HG02642 (cell line): ENCODE measurements around the gene NAPSA.
A peak's percentile ranks its signal among the peaks of the same experiment; 100 is the strongest.

Experiments used
- ATAC-seq: cut with Tn5 transposase; IDR thresholded peaks from one replicate; pipeline ENCODE4 v1.9.1; 2021; ENCODE audit warnings: mild to moderate bottlenecking; ENCODE audit not compliant: unreplicated experiment, poor library complexity

Gene NAPSA

DNA sequence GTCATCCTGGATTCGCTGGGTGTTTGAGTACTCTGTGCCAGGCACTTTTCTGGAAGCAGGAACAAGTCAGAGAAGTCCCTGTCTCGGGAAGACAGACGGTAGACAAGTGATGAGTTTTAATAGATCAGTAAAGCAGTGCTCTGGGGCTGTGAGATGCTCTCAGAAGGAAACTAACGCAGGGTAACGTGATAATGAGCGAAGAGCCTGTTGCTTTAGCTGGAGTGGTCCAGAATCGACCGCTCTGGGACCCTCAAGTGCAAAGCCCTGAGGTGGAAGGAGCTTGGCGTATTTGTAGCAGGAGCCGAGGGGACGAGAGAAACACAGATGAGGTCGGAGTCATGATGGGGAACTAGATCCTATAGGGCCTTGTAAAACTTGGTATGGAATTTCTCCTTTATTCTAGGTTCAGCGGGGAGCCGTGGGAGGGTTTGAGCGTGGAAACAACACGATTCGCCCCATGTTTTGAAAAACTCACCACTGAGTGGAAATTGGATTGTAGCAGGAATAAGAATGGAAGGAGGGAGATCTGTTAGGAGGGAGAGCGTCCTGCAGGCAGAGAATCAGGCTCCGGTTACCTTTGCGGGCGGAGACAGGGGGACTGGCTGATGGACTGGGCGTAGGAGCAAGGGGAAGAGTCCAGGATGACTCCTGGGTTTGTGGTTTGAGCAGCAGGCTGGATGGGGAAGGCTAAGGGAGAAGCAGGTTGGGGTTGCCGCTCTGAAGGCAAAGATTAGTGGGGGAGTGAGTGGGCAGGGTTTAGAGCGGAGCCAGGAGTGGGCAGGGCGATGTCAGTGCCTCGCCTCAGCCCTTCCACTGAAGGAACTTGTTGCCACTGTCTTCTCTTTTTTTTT is 19.5 kb upstream of the NAPSA start:
- ATAC-seq: no peak

DNA sequence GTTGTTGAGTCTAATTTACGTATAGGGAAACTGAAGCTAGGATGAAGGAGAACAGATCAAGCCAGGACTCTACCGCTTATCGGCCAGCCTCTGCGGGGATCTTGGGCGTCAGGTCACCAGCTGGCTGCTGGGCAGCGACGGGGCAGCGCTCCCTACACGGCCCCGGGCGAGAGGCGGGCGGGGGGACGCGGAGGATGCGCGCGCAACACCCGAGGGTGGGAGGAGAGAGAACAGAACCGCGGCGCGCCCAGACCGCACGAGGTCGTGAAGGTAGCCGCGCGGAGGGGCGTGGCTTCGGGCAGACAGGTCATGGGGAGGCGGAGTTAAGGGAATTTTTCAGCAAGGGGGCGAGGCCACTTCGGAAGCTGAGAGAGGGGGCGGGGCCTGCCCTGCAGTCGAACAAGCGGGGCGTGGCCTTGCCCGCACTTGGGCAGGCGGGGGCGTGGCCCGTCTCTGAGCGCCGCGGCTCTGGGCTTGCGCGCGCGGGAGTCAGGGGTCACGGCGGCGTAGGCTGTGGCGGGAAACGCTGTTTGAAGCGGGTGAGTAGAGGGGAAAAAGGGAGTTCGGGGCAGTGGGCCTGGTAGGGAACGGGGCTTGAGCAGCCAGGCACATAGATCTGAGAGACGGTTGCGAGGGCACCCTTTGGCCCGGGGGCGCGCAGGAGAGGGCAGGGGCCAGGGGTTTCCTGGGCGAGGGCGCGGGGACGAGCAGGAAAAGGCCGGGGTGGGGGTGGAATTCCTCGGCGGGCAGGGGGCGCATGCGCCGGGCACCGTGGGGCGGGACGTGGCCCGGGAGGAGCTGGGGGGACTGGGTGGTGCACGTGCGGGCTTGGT is 18.6 kb upstream of the NAPSA start, which contains the start of gene POLD1:
POLD1 (plus strand) TSS at position 496 of the 833 bp plus-strand sequence. CDS start 14,505 bp downstream, outside the sequence.
- ATAC-seq: peak; percentile 82

DNA sequence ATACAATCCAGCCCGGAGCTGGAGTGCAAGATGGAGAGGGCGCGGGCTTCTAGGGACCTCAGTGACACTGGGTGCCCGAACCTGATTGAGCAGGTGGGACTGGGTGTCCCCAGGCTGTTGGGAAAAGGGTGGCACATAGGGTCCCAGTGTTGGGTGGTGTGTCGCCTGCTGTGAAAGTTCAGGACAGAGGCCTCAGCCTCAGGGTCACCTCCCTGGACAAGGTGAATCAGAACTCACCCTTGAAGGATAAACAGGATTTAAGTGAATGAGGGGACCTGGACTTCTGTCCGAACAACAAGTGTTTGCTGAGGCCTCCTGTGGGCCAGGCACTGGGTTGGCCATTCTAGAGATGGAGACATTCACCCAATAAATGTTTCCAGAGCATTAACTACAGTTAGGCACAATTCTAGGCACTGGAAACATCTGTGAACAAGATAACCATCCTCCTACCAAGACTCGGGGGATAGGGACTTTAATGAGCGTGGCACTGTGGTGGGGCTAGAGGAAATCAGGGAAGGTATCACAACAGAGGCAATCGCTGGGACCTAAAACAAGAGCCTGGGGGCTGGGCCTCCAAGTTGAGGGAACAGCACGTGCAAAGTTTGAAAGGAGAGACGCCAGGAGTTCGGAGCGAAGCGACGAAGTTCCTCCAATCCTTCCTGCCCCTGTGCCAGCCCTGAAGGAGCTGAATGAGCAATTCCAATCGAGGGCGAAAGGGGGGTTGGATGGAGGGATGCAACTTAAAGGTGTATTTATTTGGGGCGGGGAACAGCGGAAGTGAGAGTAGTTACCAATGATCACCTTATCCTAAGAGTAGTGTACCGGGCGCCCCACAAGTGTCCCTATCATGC is 17.8 kb upstream of the NAPSA start:
- ATAC-seq: no peak

DNA sequence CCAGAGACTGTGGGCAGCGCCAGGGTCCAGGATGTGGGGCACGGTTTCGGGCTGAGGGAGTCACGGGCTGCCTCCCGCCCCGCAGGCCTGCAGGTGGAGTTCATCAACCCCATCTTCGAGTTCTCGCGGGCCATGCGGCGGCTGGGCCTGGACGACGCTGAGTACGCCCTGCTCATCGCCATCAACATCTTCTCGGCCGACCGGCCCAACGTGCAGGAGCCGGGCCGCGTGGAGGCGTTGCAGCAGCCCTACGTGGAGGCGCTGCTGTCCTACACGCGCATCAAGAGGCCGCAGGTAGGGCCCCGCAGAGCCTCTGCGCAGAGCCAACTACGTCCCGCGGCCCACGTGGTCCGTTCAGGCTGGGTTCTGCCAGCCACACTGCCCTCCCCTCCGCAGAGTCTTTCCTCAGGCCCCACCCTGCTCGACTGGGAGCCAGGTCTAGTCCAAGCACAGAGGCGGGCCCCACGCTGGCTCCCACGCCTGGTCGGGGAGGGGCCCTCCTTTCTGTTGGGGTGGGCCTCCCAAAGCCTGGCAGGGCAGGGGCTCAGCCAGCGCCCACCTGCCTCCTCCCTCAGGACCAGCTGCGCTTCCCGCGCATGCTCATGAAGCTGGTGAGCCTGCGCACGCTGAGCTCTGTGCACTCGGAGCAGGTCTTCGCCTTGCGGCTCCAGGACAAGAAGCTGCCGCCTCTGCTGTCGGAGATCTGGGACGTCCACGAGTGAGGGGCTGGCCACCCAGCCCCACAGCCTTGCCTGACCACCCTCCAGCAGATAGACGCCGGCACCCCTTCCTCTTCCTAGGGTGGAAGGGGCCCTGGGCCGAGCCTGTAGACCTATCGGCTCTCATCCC is 16.7 kb upstream of the NAPSA start:
- no peak for ATAC-seq

DNA sequence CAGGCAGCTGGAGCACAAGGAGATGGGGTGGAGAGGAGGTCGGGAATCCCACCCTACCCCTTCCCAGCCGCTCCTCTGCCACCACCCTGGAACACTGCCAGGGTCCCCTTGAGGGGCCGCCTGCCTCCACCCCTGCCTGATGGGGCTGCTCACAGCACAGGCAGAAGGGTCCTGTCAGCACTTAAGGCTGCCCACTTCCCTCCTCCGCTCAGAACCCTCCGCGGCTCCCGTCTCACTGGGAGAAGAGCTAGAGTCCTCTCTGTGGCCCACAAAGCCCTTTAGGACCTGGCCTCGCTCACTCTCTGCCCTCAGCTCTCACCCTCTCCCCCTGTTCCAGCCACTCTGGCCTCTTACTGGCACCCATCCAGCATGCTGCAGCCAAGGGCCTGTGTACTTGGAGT is 15.3 kb upstream of the NAPSA start:
- ATAC-seq: no peak

DNA sequence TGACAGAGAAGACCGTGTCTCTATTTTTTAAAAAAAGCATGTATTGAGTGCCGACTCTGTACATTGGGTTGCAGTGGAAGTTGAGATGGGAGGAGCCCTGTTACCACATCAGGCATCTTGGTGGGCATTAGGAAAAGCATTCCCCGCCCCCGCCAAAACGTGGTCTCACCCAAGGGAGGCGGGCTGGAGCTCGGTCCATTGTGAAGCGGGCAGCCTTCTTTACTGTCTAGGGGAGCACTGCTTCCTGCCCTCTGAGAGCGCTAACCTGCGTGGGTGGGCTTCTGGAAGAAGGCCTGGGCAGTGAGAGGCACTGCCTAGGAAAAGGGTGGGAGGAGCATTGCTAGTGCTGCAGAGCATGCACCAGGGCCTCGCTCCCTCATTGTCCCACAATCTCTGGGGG is 14.7 kb upstream of the NAPSA start:
- ATAC-seq: no peak

DNA sequence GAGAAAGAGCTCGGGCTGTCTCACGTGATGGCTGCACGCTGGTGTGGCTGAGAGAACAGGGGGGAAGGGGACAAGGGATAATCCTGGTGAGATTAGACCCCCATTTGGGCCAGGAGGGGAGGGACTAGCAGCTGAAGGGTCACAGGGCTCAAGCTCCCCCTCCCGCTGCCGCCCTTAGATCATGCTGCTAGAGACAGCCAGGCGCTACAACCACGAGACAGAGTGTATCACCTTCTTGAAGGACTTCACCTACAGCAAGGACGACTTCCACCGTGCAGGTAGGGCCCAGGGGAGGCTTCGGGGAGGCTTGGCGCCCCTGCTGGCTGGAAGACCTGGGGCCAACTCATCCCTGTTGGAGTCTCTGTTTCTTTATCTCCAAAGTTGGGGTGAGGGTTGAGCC is 14.2 kb upstream of the NAPSA start:
- no peak for ATAC-seq

DNA sequence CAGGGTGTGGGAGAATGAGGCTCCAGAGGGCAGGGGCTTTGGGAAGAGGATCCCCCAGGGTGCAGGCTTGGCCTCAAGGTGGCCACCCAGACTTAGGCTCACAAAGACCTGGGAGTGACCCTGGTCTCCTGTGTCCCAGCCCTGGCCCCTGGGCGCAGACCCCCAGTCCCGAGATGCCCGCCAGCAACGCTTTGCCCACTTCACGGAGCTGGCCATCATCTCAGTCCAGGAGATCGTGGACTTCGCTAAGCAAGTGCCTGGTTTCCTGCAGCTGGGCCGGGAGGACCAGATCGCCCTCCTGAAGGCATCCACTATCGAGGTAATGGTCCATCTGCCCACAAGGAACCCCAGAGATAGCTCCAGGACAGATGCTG is 13.4 kb upstream of the NAPSA start:
- ATAC-seq: no peak

DNA sequence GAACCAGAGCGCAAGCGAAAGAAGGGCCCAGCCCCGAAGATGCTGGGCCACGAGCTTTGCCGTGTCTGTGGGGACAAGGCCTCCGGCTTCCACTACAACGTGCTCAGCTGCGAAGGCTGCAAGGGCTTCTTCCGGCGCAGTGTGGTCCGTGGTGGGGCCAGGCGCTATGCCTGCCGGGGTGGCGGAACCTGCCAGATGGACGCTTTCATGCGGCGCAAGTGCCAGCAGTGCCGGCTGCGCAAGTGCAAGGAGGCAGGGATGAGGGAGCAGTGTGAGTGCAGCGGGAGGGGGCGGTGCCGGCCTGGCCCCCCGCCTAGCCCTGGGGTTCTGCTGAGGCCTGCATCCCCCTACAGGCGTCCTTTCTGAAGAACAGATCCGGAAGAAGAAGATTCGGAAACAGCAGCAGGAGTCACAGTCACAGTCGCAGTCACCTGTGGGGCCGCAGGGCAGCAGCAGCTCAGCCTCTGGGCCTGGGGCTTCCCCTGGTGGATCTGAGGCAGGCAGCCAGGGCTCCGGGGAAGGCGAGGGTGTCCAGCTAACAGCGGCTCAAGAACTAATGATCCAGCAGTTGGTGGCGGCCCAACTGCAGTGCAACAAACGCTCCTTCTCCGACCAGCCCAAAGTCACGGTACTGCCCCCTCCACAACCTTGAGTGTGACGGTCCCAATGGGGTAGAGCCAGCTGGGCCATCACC is 12.9 kb upstream of the NAPSA start:
- no peak for ATAC-seq

DNA sequence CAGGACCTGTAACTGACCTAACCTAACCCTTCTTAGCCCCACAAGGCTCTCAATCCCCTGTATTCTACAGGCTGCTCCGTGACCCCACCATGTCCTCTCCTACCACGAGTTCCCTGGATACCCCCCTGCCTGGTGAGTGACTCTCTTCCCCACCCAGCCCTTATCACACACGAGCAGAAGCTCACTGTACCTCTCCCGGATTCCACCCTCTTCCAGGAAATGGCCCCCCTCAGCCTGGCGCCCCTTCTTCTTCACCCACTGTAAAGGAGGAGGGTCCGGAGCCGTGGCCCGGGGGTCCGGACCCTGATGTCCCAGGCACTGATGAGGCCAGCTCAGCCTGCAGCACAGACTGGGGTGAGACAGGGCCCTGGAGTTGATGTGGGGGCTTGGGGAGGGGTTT is 12.1 kb upstream of the NAPSA start:
- ATAC-seq: no peak

DNA sequence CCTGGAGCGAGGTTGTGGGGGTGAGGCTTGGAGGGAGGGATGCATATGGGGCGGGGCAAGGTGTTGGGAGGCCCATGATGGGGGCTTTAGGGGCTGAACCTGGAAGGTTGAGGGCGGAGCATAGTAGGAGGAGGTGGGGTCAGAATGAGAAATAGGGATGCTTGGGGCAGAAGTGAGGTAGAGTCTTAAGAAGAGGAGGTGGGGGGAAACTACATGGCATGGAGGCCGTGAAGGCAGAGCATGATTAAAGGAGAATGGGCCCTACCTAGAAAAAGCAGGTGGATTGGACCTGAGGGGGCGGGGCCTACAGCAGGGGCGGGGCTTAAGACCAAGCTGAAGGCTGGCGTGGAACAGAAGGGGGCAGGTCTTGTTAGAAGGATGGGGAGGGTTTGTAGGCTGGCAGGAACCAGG is 11.6 kb upstream of the NAPSA start:
- peak; percentile 8 for ATAC-seq

DNA sequence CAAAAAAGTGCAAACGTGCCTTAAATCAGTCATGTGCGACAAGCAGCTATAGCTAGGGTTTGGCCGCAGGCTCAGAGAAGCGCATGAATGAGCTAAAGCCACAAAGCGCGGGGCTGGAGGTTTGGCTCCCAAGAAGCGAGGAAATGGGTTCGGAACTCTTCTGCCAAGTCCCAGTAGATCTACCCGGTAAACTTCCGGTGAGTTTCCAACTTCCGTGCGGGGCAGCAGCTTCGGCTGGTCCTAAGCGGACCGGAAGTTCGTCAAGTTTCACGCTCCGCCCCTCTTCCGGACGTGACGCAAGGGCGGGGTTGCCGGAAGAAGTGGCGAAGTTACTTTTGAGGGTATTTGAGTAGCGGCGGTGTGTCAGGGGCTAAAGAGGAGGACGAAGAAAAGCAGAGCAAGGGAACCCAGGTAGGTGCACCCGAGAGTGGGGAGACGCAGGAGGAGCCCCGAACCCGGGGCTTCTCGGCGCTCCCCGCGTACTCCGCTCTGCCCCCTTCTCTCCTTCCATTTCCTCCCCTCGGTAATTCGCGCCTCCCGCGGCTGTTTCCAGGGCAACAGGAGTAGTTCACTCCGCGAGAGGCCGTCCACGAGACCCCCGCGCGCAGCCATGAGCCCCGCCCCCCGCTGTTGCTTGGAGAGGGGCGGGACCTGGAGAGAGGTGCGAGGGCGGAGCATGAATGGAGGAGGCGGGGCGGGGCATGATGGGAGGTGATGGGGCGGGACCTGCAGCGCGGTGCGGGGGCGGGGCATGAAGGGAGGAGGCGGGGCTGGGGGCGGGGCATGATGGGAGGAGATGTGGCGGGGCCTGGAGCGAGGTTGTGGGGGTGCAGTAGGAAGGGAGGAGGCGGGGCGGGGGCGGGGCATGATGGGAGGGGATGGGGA is 11.0 kb upstream of the NAPSA start, which contains the start of gene NR1H2:
NR1H2 (plus strand) TSS at position 292 of the 885 bp plus-strand sequence. CDS start 1,149 bp downstream, outside the sequence.
- ATAC-seq: peak; percentile 85

DNA sequence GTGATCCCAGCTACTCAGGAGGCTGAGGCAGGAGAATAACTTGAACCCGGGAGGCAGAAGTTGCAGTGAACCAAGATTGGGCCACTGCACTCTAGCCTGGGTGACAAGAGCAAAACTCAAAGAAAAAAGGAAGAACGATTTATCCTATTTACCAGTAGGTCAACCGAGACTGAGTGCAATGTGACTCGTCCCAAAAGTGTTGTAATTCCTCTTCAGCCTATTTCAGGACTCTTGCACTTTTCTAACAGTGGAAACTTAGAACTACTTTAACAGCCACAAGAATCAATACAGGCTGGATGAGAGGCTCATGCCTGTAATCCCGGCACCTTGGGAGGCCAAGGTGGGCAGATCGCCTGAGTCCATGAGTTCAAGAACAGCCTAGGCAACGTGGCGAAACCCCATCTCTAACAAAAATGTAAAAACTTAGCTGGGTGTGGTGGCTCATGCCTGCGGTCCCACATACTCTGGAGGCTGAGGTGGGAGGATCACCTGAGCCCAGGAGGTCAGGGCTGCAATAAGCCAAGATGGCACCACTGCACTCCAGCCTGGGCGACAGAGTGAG is 6.6 kb upstream of the NAPSA start:
- ATAC-seq: no peak

DNA sequence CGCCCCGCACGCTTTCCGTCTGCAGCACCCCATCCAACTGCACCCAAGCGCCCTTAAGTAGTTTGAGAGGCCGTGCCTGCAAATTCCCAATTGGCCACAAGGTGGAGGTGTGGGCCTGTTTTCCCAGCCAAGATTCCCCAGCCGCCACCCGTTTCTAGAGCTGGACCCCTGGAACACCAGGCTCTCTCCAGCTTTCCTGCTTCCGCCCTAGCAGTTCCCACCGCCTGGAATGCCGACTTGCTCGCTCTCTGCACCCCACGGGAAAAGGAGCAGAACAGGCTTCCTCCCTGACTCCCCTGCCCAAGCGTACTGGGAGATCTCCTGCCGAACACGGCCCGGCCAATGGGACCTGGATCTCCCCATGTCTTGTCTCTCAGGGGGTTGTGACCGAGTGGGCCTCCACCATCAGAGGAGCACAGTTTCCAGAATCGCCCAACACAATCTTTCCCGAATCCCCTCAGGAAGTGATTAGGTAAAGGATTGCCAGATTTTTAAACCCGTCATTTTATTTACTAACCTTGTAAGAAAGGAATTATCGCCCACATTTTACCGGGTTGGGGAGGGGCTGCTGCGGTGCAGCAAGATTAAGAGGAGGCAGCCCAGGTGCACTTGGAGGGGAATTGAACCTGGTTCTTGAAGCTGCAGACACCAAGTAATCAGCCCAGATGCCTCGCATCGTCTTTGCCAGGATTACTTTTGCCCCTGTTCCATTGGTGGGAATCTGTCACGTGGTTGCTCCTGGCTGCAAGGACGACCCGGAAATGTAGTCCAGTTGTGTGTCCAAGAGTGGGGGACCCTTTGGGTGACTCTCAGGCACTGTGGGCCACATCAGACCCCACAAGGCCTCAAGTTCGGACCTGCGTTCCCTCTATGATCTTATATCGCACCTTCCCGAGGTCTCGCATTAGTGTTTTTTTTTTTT is 3.5 kb upstream of the NAPSA start:
- peak; percentile 61 for ATAC-seq

DNA sequence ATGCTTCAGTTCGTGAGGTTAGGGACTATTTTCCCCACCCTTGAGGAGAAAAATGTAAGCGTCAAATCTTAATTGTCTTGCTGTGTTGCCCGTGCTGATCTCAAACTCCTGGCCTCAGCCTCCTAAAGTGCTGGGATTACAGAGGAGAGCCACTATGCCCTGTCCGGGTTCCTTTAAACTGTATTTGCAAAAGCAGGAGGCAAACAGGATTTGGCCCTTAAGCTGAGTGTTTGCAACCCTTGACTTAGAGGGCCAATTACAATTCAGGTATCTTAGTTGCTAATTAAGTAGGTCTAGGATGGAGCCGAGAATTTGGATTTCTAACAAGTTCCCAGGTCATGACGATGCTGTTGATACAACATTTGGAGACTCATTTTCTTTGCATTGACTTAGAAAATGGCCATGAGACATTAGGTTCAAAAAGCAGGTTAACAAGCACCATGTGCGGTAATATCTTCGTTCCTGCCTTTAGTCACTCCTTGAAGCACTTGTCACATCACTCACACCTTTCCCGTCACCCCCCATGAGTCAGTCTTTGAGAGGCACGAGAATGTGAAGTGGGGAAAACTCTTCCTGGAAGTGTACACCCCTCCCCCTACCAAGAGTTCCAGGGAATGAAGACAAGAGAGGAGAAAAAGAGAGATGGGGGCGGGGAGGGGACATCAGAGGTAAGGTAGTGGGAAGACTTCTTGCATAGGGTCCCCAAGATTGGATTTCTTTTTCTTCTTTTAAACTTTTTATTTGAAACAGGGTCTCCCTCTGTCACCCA is 2.6 kb downstream of the NAPSA start:
- ATAC-seq: no peak

DNA sequence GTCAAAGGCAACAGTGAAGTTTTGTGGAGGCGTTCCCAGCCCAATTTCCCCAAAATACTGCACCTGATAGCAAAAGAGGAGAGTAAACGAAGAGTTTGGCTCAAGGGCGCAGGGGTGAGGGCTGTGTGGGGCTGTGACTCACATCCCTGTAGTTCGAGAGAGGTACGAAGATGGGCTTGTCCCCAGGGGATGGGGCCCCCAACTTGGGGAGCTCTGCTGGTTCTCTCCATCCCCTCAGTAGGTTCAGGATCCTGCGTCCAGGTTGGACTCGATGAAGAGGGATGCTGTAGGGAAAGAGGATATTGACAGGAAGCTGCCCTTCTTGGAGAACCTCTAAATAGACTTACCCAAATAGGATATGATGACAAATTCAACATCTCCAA is 3.4 kb downstream of the NAPSA start:
- no peak for ATAC-seq
